Smooth muscle cell (in vitro differentiated cells): ENCODE measurements around the gene MAP4K3. TPM values are rescaled to one million over a fixed set of nuclear protein-coding genes. Genes with fewer than 3 reads are reported as not detected.
"Not testable (repeated sequence)": the region's sequence is repeated elsewhere in the genome, so short reads cannot be mapped to it uniquely, and the experiment has no call there.

Experiments
- DNase-seq: peaks from one replicate; lab custom pipeline; 2025; ENCODE audit not compliant: unreplicated experiment; lab: John Stamatoyannopoulos, UW
- H2AFZ ChIP-seq: fragments of 200-600 bp; sonication (generic); 2 replicates; pipeline ENCODE4 v1.6.0; 2016; ENCODE audit warnings: antibody characterized with exemption, low read depth, mild to moderate bottlenecking
- H3F3A ChIP-seq: fragments of 200-600 bp; sonication (generic); 2 replicates; pipeline ENCODE4 v1.6.0; 2017; ENCODE audit warnings: antibody characterized with exemption, low read depth
- H3K27ac ChIP-seq: fragments of 200-600 bp; sonication (generic); 2 replicates; pipeline ENCODE4 v1.5.1; 2016; ENCODE audit warnings: low read depth, mild to moderate bottlenecking
- H3K27me3 ChIP-seq: fragments of 200-600 bp; sonication (generic); 2 replicates; pipeline ENCODE4 v1.6.1; 2016; ENCODE audit warnings: low read depth, mild to moderate bottlenecking
- H3K36me3 ChIP-seq: fragments of 200-600 bp; sonication (generic); 2 replicates; pipeline ENCODE4 v1.5.1; 2016; ENCODE audit warnings: low read depth
- H3K4me1 ChIP-seq: fragments of 200-600 bp; sonication (generic); 2 replicates; pipeline ENCODE4 v1.5.1; 2016; ENCODE audit warnings: low read depth
- H3K4me2 ChIP-seq: fragments of 200-600 bp; sonication (generic); 2 replicates; pipeline ENCODE4 v1.6.0; 2016; ENCODE audit warnings: mild to moderate bottlenecking
- H3K4me3 ChIP-seq: fragments of 200-600 bp; sonication (generic); 2 replicates; pipeline ENCODE4 v1.5.1; 2016; ENCODE audit warnings: mild to moderate bottlenecking
- H3K79me2 ChIP-seq: fragments of 200-600 bp; sonication (generic); 2 replicates; pipeline ENCODE4 v1.6.0; 2016; ENCODE audit warnings: low read depth, mild to moderate bottlenecking
- H3K9ac ChIP-seq: fragments of 200-600 bp; sonication (generic); 2 replicates; pipeline ENCODE4 v1.6.0; 2016; ENCODE audit warnings: low read depth
- H3K9me3 ChIP-seq: fragments of 200-600 bp; sonication (generic); replicated peaks from 2 replicates; pipeline ENCODE4 v1.5.1; 2016; ENCODE audit warnings: low read depth
- H4K20me1 ChIP-seq: fragments of 200-600 bp; sonication (generic); 2 replicates; pipeline ENCODE4 v1.6.0; 2016; ENCODE audit warnings: low read depth
- CTCF ChIP-seq: fragments of 200-600 bp; sonication (generic); IDR thresholded peaks from 2 replicates; pipeline ENCODE4 v1.5.1; 2017; ENCODE audit warnings: borderline replicate concordance, mild to moderate bottlenecking, antibody characterized with exemption; ENCODE audit not compliant: insufficient read depth, poor library complexity, severe bottlenecking
- WGBS: methylation state at CpG from one replicate; pipeline ENCODE4 v1.1.7; 2016; ENCODE audit warnings: low lambda C conversion rate; 5-methylcytosine and 5-hydroxymethylcytosine counted together
- polyA plus RNA-seq: library from polyadenylated mRNA; unstranded; fragments of >200 nt; fragmentation: Nextera tagmentation; extraction: Ambion mirVana; gene quantifications from 2 replicates; pipeline ENCODE4 v1.2.1, GENCODE V29; 2016
- total RNA-seq: library from RNA; depleted of rRNA; stranded (reverse); fragments of >200 nt; gene quantifications from 2 replicates; pipeline ENCODE4 v1.2.3, GENCODE V29; 2014

Gene MAP4K3
- total and polyA plus RNA-seq, 2 experiments from 2014 or later: 21.3 to 70.9 TPM

- no peaks in the 10 kb centered on the region for H3K9me3 ChIP-seq
- H3K36me3 ChIP-seq: no peaks in the 10 kb centered on the region
- DNase-seq: no peak
- H4K20me1 ChIP-seq: peaks cover 42% of the 10 kb centered on the region
- no peak for TF ChIP-seq CTCF
- no peak overlapping the region for H2AFZ ChIP-seq
- H3K9ac ChIP-seq: no peak overlapping the region
- no peak overlapping the region for H3K4me3 ChIP-seq
- H3K27ac ChIP-seq: no peak overlapping the region
- no peaks in the 10 kb centered on the region for H3K27me3 ChIP-seq
- H3F3A ChIP-seq: peaks cover 5% of the 10 kb centered on the region
- H3K4me2 ChIP-seq: no peak overlapping the region
- H3K4me1 ChIP-seq: peaks cover 10% of the 10 kb centered on the region
- H3K79me2 ChIP-seq: peaks cover 100% of the 10 kb centered on the region
These were observed 51.0 kb downstream of the MAP4K3 start for GRCh38 chr2:39386064-39386463.

GRCh38 chr2:39385172-39385571 lies 51.9 kb downstream of the MAP4K3 start:
- no peak for DNase-seq

GRCh38 chr2:39384071-39384470 lies 53.0 kb downstream of the MAP4K3 start:
- H3K4me2 ChIP-seq, H3K4me3 ChIP-seq, H3K36me3 ChIP-seq, H3K27me3 ChIP-seq, H3K9me3 ChIP-seq, H3K27ac ChIP-seq, DNase-seq, H3K9ac ChIP-seq, H2AFZ ChIP-seq: not testable (repeated sequence)
- Histone ChIP-seq H4K20me1 (peaks cover 22% of the 10 kb centered on the region), H3K79me2 (peaks cover 100% of the 10 kb centered on the region), H3K4me1 (peaks cover 15% of the 10 kb centered on the region), H3F3A (peaks cover 17% of the 10 kb centered on the region)
- 98% methylated on average over 11 of the region's 11 CpGs for WGBS

More at GRCh38 chr2:39385172-39385571, 51.9 kb downstream of the MAP4K3 start:
- H3K4me3 ChIP-seq: no peak overlapping the region
- H3K27me3 ChIP-seq: no peaks in the 10 kb centered on the region
- no peak overlapping the region for H3K9ac ChIP-seq
- peaks cover 100% of the 10 kb centered on the region for H3K79me2 ChIP-seq
- H3F3A ChIP-seq: peaks cover 14% of the 10 kb centered on the region
- no peak overlapping the region for H3K27ac ChIP-seq
- no peak overlapping the region for H3K4me2 ChIP-seq
- no peak for TF ChIP-seq CTCF
- 98% methylated on average over 2 of the region's 2 CpGs for WGBS
- H4K20me1 ChIP-seq: peaks cover 33% of the 10 kb centered on the region
- no peaks in the 10 kb centered on the region for H3K9me3 ChIP-seq
- H2AFZ ChIP-seq: no peak overlapping the region
- H3K36me3 ChIP-seq: no peaks in the 10 kb centered on the region
- H3K4me1 ChIP-seq: peaks cover 16% of the 10 kb centered on the region

GRCh38 chr2:39383146-39383545 lies 53.9 kb downstream of the MAP4K3 start:
- peaks cover 15% of the 10 kb centered on the region for H3K4me1 ChIP-seq
- H4K20me1 ChIP-seq: peaks cover 13% of the 10 kb centered on the region

More at GRCh38 chr2:39383146-39383545, 53.9 kb downstream of the MAP4K3 start:
- DNase-seq: no peak
- WGBS: 92% methylated on average over 6 of the region's 6 CpGs
- no peak for TF ChIP-seq CTCF
- Histone ChIP-seq H3K4me3 (no peak overlapping the region), H3K36me3 (no peaks in the 10 kb centered on the region), H3K4me2 (no peak overlapping the region), H2AFZ (no peak overlapping the region), H3K79me2 (peaks cover 100% of the 10 kb centered on the region), H3K27ac (peak overlapping the region; percentile 100), H3K27me3 (no peaks in the 10 kb centered on the region), H3K9me3 (no peaks in the 10 kb centered on the region), H3K9ac (no peak overlapping the region), H3F3A (peaks cover 17% of the 10 kb centered on the region)
